Activated naive CD4-positive, alpha-beta T cell treated with anti-CD3 and anti-CD28 coated beads, Interleukin-2, amount 50 U/mL, for 24 hours (primary cell): ENCODE measurements around the gene PRPF38A.
A peak's percentile ranks its signal among the peaks of the same experiment; 100 is the strongest.
"Not testable (repeated sequence)": the region's sequence is repeated elsewhere in the genome, so short reads cannot be mapped to it uniquely, and the experiment has no call there.

ENCODE experiments used
- H3K27ac Mint-ChIP-seq: one replicate; pipeline ENCODE4 v1.8.0; 2021; ENCODE audit warnings: mild to moderate bottlenecking, mixed read lengths
- H3K27me3 Mint-ChIP-seq: one replicate; pipeline ENCODE4 v1.8.0; 2021; ENCODE audit warnings: mixed read lengths
- H3K36me3 Mint-ChIP-seq: one replicate; pipeline ENCODE4 v1.8.0; 2021; ENCODE audit warnings: mixed read lengths
- H3K4me1 Mint-ChIP-seq: one replicate; pipeline ENCODE4 v1.8.0; 2021; ENCODE audit warnings: mixed read lengths
- H3K4me3 Mint-ChIP-seq: one replicate; pipeline ENCODE4 v1.8.0; 2021; ENCODE audit warnings: mild to moderate bottlenecking, mixed read lengths
- H3K9me3 Mint-ChIP-seq: one replicate; pipeline ENCODE4 v1.8.0; 2021; ENCODE audit warnings: mixed read lengths

PRPF38A gene

GRCh38 chr1:52368383-52369172 lies 35.8 kb upstream of the PRPF38A start:
- peak overlapping the region; percentile 68 for H3K4me3 Mint-ChIP-seq
- no peaks in the 10 kb centered on the region for H3K36me3 Mint-ChIP-seq
- H3K9me3 Mint-ChIP-seq = no peaks in the 10 kb centered on the region
- peaks cover 28% of the 10 kb centered on the region for H3K4me1 Mint-ChIP-seq
- H3K27ac Mint-ChIP-seq = peak overlapping the region; percentile 0
- H3K27me3 Mint-ChIP-seq = no peaks in the 10 kb centered on the region

GRCh38 chr1:52369851-52370250 lies 34.6 kb upstream of the PRPF38A start:
- H3K4me1 Mint-ChIP-seq = peaks cover 17% of the 10 kb centered on the region
- H3K4me3 Mint-ChIP-seq, H3K36me3 Mint-ChIP-seq, H3K27me3 Mint-ChIP-seq, H3K27ac Mint-ChIP-seq, H3K9me3 Mint-ChIP-seq: not testable (repeated sequence)

DNA sequence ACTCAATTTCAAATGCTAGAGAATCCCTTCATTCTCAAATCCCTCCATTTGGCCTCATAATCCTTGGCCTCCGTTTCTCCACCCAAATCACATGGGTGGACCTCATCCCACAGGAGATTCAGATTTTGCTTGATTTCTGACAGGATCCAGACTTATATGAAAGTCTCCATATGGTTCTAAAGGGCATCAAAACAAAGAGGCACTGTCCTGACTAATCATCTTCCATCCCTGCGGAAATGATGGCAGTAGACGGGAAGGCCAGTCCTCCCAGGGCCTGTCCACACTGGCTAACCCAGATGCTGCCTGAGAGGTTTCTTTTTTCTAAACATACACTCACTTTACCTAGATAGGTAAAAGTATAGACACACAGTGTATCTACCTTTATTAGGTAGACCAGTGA lies 19.0 kb upstream of the PRPF38A start:
- Mint-ChIP-seq H3K4me1 (no peaks in the 10 kb centered on the region), H3K36me3 (peaks cover 7% of the 10 kb centered on the region), H3K27me3 (no peaks in the 10 kb centered on the region), H3K9me3 (no peaks in the 10 kb centered on the region), H3K4me3 (no peak overlapping the region), H3K27ac (no peak overlapping the region)

DNA sequence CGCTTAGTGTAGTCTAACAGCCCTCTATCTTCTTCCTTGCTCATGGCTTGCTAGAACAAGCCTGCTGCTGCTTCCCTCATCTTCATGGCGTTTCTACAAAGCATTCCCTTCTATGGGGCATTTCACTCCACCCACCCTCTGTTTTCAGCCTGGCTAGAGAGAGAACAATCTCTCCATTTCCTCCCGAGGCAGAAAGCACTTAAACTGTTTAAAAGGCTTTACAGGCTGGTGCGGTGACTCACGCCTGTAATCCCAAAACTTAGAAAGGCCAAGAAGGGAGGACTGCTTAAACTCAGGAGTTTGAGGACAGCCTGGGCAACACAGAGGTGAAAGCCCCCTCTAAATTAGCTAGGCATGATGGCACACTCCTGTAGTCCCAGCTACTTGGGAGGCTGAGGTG lies 17.9 kb upstream of the PRPF38A start:
- no peaks in the 10 kb centered on the region for H3K27me3 Mint-ChIP-seq
- peaks cover 7% of the 10 kb centered on the region for H3K36me3 Mint-ChIP-seq
- no peak overlapping the region for H3K4me3 Mint-ChIP-seq
- H3K4me1 Mint-ChIP-seq = no peaks in the 10 kb centered on the region
- no peaks in the 10 kb centered on the region for H3K9me3 Mint-ChIP-seq
- H3K27ac Mint-ChIP-seq = no peak overlapping the region

GRCh38 chr1:52393174-52393573 lies 11.2 kb upstream of the PRPF38A start:
- Mint-ChIP-seq H3K9me3 (no peaks in the 10 kb centered on the region), H3K4me3 (no peak overlapping the region), H3K36me3 (no peaks in the 10 kb centered on the region), H3K27ac (no peak overlapping the region), H3K4me1 (no peaks in the 10 kb centered on the region), H3K27me3 (no peaks in the 10 kb centered on the region)

- Mint-ChIP-seq H3K27ac (no peak overlapping the region), H3K36me3 (peaks cover 5% of the 10 kb centered on the region), H3K4me1 (peaks cover 12% of the 10 kb centered on the region), H3K27me3 (no peaks in the 10 kb centered on the region), H3K9me3 (no peaks in the 10 kb centered on the region), H3K4me3 (no peak overlapping the region)
Observed at GRCh38 chr1:52399629-52400028, 4.8 kb upstream of the PRPF38A start.

DNA sequence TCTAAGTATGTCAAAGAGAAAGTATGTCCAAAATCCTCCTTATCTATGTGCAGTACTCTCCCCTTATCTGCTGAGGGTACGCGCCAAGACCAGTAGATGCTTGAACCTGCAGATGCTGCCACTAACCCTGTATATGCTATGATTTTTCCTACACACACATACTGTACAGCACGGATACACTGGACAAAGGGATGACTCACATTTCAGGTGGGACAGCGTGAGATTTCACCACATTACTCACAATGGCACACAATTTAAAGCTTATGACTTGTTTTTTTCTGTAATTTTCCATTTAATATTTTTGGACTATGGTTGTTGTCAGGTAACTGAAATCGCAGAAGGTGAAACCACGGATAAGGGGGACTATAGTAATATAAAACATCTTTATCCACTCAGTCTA lies 4.3 kb upstream of the PRPF38A start:
- H3K27me3 Mint-ChIP-seq = no peaks in the 10 kb centered on the region
- no peak overlapping the region for H3K27ac Mint-ChIP-seq
- H3K9me3 Mint-ChIP-seq = no peaks in the 10 kb centered on the region
- H3K4me1 Mint-ChIP-seq = peaks cover 12% of the 10 kb centered on the region
- no peak overlapping the region for H3K4me3 Mint-ChIP-seq
- peaks cover 5% of the 10 kb centered on the region for H3K36me3 Mint-ChIP-seq

DNA sequence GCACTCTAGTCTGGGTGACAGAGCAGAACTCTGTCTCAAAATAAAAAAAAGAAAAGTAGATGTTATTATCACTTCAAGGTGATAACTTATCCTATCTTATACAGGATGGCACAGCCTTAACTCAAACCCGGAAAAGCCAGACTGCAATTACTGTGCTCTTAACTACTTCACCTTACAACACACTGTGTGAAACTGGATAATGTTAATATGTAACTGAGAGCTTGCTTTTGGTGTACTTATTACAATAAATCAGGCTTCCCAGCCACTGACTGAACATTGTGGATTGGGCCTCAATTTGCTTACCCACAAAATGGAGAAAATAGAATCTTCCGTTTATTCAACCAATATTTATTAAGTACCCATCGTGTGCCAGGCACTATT lies 1.6 kb upstream of the PRPF38A start:
- H3K9me3 Mint-ChIP-seq = no peaks in the 10 kb centered on the region
- H3K4me1 Mint-ChIP-seq = peaks cover 33% of the 10 kb centered on the region
- no peaks in the 10 kb centered on the region for H3K27me3 Mint-ChIP-seq
- H3K27ac Mint-ChIP-seq = no peak overlapping the region
- peaks cover 14% of the 10 kb centered on the region for H3K36me3 Mint-ChIP-seq
- peak overlapping the region; percentile 100 for H3K4me3 Mint-ChIP-seq

GRCh38 chr1:52403566-52404115 lies 761 bp upstream of the PRPF38A start:
- Mint-ChIP-seq H3K27ac (peak overlapping the region; percentile 99), H3K27me3 (no peaks in the 10 kb centered on the region), H3K4me3 (peak overlapping the region; percentile 100), H3K9me3 (no peaks in the 10 kb centered on the region), H3K36me3 (peaks cover 14% of the 10 kb centered on the region), H3K4me1 (peaks cover 34% of the 10 kb centered on the region)

DNA sequence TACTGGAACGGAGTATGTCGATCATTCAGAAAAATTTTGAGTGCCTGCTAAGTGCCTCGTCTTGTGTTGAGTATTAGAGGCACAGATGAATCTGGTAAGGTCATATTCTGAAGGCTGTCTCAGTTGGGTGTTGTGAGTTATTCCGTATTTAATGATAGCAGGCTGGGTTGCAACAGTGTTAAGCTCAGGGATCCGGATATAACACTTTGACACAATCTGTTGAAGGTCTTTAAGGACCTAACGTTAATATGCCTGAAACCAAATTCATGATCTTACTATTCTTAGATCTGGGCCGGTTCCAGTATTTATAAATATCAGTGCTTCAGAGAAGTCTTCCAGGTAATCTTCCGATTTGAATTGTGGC lies 555 bp downstream of the PRPF38A start:
- Mint-ChIP-seq H3K27ac (peak overlapping the region; percentile 99), H3K4me1 (peaks cover 39% of the 10 kb centered on the region), H3K36me3 (peaks cover 21% of the 10 kb centered on the region), H3K27me3 (no peaks in the 10 kb centered on the region), H3K4me3 (peak overlapping the region; percentile 100), H3K9me3 (no peaks in the 10 kb centered on the region)

- no peaks in the 10 kb centered on the region for H3K27me3 Mint-ChIP-seq
- no peak overlapping the region for H3K4me3 Mint-ChIP-seq
- peak overlapping the region; percentile 30 for H3K27ac Mint-ChIP-seq
- peaks cover 38% of the 10 kb centered on the region for H3K36me3 Mint-ChIP-seq
- no peaks in the 10 kb centered on the region for H3K9me3 Mint-ChIP-seq
- H3K4me1 Mint-ChIP-seq = peaks cover 28% of the 10 kb centered on the region
Observed at GRCh38 chr1:52413410-52413989, 9.1 kb downstream of the PRPF38A start.

DNA sequence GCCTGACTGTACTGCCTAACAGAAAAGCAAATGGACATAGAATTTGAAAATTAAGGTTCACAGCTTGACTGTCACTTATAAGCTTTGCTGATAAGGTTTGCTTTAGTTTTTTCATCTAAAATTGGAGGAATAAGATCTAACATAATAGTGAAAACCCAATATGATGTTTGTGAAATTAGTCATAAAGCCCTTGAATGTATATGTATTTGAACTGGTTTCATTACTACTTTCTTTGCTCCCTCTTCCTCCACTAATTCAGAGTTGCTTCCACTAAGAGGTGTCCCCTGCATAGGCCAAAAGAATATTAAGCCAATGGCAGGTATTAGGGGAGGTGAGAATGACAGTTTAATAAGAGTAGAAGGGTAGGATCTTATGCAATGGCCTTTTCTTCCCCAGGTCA lies 10.5 kb downstream of the PRPF38A start:
- Mint-ChIP-seq H3K36me3 (peaks cover 35% of the 10 kb centered on the region), H3K4me3 (no peak overlapping the region), H3K27ac (peak overlapping the region; percentile 65), H3K4me1 (peaks cover 34% of the 10 kb centered on the region), H3K27me3 (no peaks in the 10 kb centered on the region), H3K9me3 (no peaks in the 10 kb centered on the region)

DNA sequence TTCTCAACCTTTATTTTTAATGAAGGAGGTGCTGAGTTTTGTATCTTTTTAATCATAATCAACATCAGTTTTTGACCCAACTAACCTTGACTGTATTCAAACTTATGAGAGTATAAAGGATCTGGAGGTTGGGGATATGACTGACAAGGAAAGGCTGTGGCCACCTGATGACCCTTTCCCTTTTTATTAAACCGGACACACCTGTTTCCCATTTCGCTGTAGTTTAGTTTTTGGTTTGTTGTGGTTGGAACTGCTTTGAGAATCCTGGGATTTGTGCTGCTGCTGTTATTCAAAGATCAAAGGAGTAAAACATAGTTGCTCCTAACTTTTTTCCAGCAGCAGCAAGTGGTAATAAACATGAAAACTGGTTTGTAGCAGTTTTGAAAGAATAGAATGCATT lies 12.4 kb downstream of the PRPF38A start:
- Mint-ChIP-seq H3K27ac (peak overlapping the region; percentile 33), H3K9me3 (no peaks in the 10 kb centered on the region), H3K36me3 (peaks cover 27% of the 10 kb centered on the region), H3K4me3 (no peak overlapping the region), H3K27me3 (no peaks in the 10 kb centered on the region), H3K4me1 (peaks cover 37% of the 10 kb centered on the region)

- Mint-ChIP-seq H3K36me3 (peaks cover 11% of the 10 kb centered on the region), H3K4me1 (peaks cover 64% of the 10 kb centered on the region), H3K4me3 (no peak overlapping the region), H3K27ac (no peak overlapping the region), H3K9me3 (no peaks in the 10 kb centered on the region), H3K27me3 (no peaks in the 10 kb centered on the region)
Observed at GRCh38 chr1:52420713-52421112, 16.3 kb downstream of the PRPF38A start.

DNA sequence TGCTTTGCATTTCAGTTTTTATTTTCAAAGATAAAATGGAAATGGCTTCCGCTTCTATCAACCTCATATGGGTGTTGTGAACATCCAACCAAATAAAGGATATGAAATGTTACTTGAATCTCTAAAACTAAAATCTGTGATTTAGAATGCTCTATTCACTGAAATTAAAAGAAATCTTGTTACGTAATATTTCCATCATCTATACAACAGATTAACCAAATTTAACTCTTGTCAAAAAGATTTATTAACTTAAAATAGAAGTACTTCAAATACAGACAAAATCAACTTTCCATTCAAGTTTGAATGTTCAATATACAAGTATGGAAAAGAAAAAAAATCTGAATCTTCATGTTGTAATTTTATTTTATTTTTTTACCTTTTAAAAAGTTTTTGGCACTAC lies 18.7 kb downstream of the PRPF38A start:
- Mint-ChIP-seq H3K36me3 (peaks cover 12% of the 10 kb centered on the region), H3K27me3 (no peaks in the 10 kb centered on the region), H3K4me1 (peaks cover 74% of the 10 kb centered on the region), H3K9me3 (no peaks in the 10 kb centered on the region), H3K4me3 (no peak overlapping the region), H3K27ac (peak overlapping the region; percentile 76)

DNA sequence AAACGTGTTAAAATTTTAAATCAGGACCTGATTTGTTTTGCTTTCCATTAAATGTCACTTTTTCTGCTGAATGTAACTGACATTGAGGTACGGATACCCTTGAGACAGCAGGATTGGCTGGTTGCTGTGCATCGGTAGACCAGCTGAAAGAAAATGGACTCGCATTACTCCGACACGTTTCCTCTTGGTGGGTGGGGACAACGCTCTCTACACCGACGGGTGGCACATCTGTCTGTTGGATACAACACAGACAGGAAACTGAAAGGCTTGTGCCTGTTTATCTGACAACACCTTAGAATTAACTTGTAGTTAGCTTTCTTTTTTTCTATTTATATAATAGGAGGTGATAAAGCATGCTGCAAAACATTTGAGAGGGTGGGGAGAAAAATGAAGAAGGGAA lies 19.4 kb downstream of the PRPF38A start:
- Mint-ChIP-seq H3K27ac (peak overlapping the region; percentile 91), H3K4me1 (peaks cover 67% of the 10 kb centered on the region), H3K36me3 (peaks cover 13% of the 10 kb centered on the region), H3K4me3 (peak overlapping the region; percentile 67), H3K27me3 (no peaks in the 10 kb centered on the region), H3K9me3 (no peaks in the 10 kb centered on the region)
